ENCODE results near the gene OLA1. TPM values are rescaled to one million over a fixed set of nuclear protein-coding genes. Genes with fewer than 3 reads are reported as not detected.

OLA1 gene
- total RNA-seq, 3 donors from 2014 or later, result 55.3 to 65.8 (median 58.4) TPM

GRCh38 chr2:174025271-174026121, 222.8 kb downstream of the OLA1 start:
- no peak for TF ChIP-seq CTCF (IDR thresholded peaks at IDR 0.05)
- intact Hi-C loops (cut with DNase I, micrococcal nuclease), result no loop called here
- DNase-seq (peak; percentile 42 to 69 (median 64)), ATAC-seq (peak; percentile 64)
- Histone ChIP-seq H3K4me1 (ENCODE audit: low read depth) (peaks cover 7% of the 10 kb centered on the region), H3K9me3 (no peaks in the 10 kb centered on the region), H3K36me3 (ENCODE audit: low read depth) (no peaks in the 10 kb centered on the region), H3K4me3 (no peak overlapping the region)

- Histone ChIP-seq H3K9me3 (no peaks in the 10 kb centered on the region), H3K4me3 (no peak overlapping the region), H3K36me3 (ENCODE audit: low read depth) (no peaks in the 10 kb centered on the region), H3K4me1 (ENCODE audit: low read depth) (peaks cover 7% of the 10 kb centered on the region)
- TF ChIP-seq CTCF (IDR thresholded peaks at IDR 0.05), result no peak
- peak; percentile 58 to 73 (median 70) for DNase-seq
- intact Hi-C loops (cut with DNase I, micrococcal nuclease), result no loop called here
- ATAC-seq, result peak; percentile 37
Measured at GRCh38 chr2:174024524-174025270, 223.6 kb downstream of the OLA1 start.

- Histone ChIP-seq H3K4me1 (ENCODE audit: low read depth) (peaks cover 7% of the 10 kb centered on the region), H3K9me3 (no peaks in the 10 kb centered on the region), H3K36me3 (ENCODE audit: low read depth) (no peaks in the 10 kb centered on the region), H3K4me3 (no peak overlapping the region)
- intact Hi-C loops (cut with DNase I, micrococcal nuclease), result no loop called here
- no peak for TF ChIP-seq CTCF (IDR thresholded peaks at IDR 0.05)
- DNase-seq (peak in 2 of 3 donors; percentile 36 to 70), ATAC-seq (peak; percentile 64)
Measured at GRCh38 chr2:174023591-174024523, 224.5 kb downstream of the OLA1 start.

Other genes with a start within 250 kb of the OLA1 start
- gene SP9, start 86.4 kb upstream of the OLA1 start, total RNA-seq, result not detected
- gene SCRN3, start 147.2 kb upstream of the OLA1 start, total RNA-seq, result 10 to 100 TPM; 21.9 to 24.9 (median 22.7) TPM
- 10 to 100 TPM in 1 of 3 donors, 1 to 10 TPM in 2; 4.7 to 15.6 (median 6.8) TPM for gene GPR155, start 238.5 kb upstream of the OLA1 start, total RNA-seq